HG02852 (cell line): ENCODE measurements around the gene MYL2.
"Not testable (repeated sequence)": the region's sequence is repeated elsewhere in the genome, so short reads cannot be mapped to it uniquely, and the experiment has no call there.

Experiments used
- ATAC-seq: cut with Tn5 transposase; IDR thresholded peaks from one replicate; pipeline ENCODE4 v1.9.1; 2021; ENCODE audit warnings: mild to moderate bottlenecking, moderate library complexity; ENCODE audit not compliant: unreplicated experiment

Gene MYL2

GRCh38 chr12:110920324-110920910 is at the start of gene MYL2:
TSS of gene MYL2 (minus strand) at chr12:110920579. CDS start at chr12:110920529, 50 bp downstream.
- no peak for ATAC-seq

DNA sequence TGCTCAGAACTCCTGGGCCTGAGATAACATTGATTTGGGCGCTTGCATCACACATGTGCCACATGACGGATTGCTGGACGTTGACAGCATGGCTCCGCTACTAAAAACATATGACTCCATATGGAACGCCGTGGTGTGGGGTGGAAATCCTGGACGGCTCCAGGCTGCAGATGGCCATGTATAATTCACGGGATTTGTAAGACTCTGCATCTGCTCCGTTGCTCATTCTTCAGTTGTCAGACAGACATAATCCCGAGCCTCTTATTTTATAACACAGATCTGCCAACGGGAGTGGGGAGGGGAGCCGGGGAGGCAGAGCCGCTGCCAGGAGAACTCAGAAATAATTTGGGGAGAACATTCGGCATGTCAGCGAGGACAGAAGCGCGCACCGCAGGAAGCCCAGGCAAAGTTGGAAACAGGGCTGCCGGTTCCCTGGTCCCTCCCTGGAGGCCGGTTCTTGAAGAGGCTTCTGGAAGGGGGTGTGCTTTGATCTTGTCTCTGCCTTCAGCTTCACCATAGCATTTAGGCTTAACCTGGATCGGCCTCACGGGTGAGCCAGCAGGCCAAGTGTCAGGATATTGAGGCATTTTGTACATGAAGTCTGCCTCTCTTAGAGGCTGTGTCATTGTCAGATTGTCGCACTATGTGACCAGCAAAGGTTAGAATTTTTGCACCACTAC is 45.8 kb upstream of the MYL2 start:
- no peak for ATAC-seq

DNA sequence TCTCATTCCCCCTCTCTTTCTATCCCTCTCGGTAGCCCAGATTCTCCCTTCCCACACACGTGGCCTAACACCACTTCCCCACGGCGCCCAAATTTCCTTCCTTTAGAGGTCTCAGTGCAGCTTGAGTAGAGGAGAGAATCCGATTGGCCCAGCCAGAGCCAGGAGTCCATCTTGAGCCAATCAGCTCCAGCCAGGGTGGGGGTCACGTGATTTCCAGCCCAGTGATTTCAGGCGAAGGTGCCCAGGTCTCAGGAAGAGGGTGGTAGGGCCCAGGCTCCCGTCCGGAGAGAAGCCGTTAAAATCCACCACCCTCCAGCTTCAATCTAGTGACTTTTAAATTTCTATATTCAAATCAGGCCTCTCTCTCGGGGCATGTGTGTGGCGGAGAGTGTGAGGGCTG is 45.2 kb upstream of the MYL2 start:
- ATAC-seq = no peak

DNA sequence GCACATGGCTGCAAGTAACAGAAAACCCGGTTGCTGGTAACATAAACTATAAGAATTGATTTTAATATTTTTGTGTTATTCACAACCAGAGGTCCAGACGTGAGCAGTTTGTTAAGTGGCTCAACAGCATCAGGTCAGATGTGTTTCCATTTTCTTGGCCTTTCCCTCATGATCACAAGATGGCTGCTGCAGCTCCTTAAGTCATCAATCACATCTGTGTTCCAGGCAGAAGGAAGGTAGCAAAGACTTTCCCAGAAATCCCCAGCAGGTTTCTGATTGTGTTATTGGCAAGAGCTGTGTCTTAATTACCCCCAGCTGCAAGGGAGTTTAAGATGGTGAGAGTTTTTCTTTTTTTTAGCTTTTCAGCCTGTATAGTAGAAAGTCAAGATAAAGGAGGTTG is 40.4 kb upstream of the MYL2 start:
- ATAC-seq = no peak

DNA sequence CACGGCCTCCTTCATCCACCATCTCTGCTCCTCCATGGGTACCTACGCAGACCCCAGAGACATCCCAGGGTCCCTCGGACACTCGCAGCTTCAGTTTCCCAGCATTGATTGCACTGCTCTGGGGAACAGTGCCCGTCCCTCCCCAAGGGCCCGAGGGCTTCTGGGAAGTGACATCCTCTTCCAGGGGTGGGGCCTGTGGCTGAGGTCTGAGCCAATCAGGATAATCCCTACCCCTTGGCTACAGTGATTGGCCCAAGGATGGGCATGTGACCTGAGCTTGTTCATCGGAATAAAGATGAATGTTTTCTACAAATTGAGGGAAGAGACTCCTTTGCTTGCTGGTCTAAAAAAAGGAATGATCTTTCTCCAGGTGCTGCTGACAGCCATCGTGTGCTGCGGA is 37.3 kb upstream of the MYL2 start:
- ATAC-seq = no peak

DNA sequence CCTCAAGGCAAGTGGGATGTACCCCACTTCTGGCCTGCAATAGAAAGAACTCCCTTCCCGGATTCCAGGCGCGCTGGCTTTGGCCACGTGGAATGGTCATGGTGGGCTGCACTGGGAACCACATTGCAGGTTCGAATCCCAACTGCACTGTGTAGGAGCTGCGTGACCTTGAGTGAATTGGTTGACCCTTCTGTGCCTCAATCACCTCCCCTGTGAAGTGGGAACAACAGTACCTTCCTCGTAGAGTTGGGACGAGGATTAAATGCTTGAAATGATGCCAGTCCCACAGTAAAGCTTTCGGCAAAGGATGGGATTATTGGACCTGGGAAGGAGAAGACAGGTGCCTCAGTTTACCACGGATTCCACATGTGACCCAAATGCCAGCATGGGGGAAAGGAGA is 36.8 kb upstream of the MYL2 start:
- no peak for ATAC-seq

DNA sequence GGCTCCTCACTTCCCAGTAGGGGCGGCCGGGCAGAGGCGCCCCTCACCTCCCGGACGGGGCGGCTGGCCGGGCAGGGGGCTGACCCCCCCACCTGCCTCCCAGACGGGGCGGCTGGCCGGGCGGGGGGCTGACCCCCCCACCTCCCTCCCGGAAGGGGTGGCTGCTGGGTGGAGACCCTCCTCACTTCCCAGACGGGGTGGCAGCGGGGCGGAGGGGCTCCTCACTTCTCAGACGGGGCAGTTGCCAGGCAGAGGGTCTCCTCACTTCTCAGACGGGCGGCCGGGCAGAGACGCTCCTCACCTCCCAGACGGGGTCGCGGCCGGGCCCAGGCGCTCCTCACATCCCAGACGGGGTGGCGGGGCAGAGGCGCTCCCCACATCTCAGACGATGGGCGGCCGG is 30.5 kb upstream of the MYL2 start:
- ATAC-seq = not testable (repeated sequence)

- ATAC-seq = not testable (repeated sequence)
Observed at GRCh38 chr12:110950466-110950865, 30.1 kb upstream of the MYL2 start.

- ATAC-seq = no peak
Observed at GRCh38 chr12:110948041-110948440, 27.7 kb upstream of the MYL2 start.

DNA sequence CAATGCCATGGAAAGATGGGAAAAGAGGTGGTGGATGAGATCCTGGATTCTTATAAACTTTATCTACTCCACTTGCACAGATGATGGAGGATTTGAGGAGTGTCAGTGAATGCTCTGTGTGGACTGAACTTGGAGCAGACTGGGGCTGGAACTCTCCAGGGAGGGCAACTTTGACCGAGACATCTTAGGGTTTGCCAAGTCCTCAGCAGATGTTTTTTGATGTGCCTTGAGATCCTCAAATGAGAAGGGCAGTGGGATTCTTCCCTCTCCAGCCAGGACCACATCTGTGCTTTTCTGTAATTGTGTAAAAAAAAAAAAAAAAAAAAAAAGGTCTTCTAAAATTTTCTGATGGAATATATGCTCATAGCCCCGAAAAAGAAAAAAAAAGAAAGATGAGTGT is 23.0 kb upstream of the MYL2 start:
- no peak for ATAC-seq

DNA sequence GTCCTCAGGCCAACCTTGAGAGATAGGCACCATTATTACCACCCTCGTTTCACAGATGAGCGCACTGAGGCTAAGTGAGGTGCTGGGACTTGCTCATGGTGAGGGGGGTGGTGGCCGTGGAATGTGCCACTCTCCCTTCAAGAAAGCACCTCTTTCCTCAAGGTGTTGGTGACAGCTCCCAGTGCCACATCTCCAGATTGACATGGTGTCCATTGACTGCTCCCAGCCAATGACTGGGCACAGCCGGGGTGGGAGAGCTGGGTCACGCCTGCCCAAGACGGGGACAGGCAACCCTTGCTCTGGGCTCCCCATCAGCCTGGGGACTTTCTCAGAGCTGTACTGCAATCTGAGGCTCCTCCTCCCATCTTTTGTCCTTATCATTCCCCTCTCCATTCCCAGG is 21.0 kb upstream of the MYL2 start:
- no peak for ATAC-seq

DNA sequence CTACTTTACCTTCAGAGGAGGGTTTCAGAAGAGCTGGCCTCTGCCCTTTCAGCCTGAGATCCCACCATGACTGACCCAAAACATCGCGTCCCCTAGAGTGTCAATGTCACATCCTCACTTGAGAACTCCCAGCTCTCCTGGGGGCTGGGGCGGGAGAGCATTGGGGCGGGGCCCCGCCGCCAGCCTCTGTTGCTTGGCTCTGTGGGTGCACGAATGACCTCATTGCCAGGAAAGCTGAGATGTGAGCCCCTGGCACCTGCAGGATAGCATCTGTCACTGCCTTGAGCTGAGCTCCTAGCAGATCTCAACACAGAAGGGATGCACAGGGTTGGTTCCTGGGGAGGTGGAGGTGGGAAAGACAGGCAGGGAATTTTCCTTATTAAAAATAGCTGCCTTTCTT is 20.6 kb upstream of the MYL2 start:
- ATAC-seq = no peak

- no peak for ATAC-seq
Observed at GRCh38 chr12:110940296-110940695, 19.9 kb upstream of the MYL2 start.

DNA sequence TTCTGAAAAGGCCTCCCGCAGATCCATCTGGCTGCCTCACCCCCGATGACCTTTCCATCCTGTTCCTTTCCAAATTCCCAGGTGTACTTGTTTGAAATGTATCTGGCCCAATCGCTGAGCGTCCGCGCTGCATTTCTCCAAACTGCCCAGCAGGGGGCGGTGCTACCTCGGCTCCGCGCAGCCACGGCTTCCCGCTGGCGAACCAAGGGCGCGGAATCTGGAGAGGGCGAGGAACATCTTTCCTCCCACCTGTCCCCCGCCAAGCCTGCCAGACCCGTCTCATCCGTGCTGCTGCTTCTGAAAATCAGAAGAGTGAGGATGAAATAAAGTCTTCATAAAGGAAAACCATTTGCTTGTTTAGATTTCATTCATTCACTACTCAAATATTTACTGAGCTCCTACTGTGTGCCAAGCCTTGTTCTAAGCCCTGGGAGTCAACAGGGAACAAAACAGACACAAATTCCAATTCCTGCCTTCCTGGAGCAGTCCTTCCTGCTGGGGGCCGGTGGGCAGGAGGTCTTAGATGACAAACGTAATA is 16.8 kb upstream of the MYL2 start:
- no peak for ATAC-seq

DNA sequence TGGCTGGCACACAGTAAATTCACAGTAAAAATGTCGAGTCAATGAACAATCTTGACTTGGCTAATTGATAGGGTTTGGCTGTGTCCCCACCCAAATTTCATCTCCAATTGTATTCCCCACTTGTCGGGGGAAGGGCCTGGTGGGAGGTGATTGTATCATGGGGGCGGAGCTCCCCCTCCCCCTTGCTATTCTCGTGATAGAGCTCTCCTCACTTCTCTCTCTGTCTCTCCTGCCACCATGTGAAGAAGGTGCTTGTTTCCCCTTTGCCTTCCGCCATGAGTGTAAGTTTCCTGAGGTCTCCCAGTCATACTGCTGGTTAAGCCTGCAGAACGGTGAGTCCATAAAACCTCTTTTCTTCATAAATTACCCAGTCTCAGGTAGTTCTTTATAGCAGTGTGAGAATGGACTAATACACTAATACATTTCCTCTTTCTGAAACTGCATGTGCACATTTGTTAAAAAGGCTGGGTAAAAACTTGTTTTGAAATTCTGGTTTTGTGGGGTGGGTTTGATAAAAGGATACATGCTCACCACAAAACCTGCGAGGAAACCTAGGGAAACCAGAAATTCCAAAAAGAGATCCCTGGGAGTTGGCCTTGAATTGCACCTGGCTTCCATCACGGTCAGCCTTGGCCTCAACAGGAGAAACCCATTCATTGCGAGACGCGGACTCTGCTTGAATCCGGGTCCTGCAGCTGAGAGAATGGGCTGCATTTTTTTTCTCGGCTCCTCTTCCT is 16.2 kb upstream of the MYL2 start:
- no peak for ATAC-seq

DNA sequence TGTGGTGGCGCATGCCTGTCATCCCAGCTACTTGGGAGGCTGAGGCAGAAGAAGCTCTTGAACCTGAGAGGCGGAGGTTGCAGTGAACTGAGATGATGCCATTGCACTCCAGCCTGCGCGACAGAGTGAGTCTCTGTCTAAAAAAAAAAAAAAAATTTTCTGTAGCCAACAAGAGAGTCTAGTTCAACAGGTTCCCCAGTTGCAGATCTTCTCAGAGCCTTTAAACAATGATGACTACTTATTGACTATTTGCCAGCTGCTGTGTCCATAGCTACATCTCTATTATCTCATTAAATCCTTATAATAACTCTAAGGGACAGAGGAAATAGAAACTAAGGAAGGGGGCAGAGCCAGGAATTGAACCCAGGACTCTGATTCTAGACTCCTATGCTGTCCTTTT is 15.2 kb upstream of the MYL2 start:
- no peak for ATAC-seq

DNA sequence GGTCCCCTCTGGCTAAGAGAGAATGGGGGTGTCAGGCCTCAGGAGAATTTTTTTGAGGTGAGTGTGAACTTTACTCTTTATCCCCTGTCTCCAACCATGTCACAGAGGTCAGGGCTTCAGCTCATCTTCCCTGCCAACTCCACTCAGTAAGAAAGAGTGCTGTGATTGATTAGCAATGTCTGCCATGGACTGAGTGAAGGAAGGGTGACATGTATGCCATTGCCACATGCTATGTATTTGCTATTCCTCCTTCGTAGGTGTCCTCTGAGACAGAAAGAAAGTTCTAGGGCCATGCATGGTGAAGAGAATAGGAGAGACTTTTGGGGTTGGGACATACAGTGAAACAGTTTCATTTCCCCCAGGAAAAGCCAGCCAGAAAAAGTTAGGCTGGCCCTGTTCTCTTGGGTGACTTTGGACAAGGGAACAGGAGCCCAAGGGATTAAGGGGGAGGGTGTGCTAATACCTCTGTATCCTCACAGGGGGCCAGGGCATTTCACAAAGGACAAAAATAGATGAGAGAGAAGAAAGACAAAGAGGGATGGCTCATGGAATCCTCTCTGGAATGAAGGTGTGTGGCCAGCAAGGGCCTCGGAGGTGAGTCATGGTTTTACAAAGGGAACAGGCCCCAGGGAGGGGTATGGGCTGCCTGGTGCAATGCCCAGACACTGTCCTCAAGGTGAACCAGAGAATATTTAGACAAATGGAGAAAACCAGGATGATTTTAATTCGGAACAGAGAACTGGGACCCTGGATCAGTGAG is 13.9 kb upstream of the MYL2 start:
- ATAC-seq = no peak

GRCh38 chr12:110933326-110933974 is 13.1 kb upstream of the MYL2 start:
- no peak for ATAC-seq

DNA sequence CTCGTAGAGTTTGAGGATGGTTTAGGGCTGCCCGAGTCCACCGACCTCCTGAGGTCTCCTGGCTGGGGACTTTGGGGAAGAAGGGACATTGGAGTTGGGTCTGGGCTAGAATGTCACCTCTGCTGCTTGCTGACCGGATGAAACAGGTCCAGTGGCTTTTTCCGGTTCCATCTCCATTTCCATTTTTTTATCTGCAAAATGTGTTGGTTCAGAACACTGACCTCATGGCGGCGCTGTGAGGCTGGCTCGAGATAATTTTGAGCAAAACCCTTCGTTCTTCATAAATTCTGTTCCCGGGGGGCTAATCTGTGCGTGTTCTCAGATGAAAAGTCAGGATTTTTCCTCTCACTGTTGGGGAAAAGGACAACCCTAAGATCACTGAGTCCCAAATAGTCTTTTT is 11.7 kb upstream of the MYL2 start:
- ATAC-seq = no peak

- no peak for ATAC-seq
Observed at GRCh38 chr12:110931315-110931728, 10.9 kb upstream of the MYL2 start.
